Tibial nerve (tissue), 4 donors: ENCODE results near the gene MFSD2A. TPM values are rescaled to one million over a fixed set of nuclear protein-coding genes. Genes with fewer than 3 reads are reported as not detected.

Source experiments
- DNase-seq, 2 donors: peaks; one replicate each; pipeline ENCODE4 v3.0.0-alpha.2; 2019; ENCODE audit warnings: low spot score in 2 of 2
- H3K27ac ChIP-seq, 4 donors: fragments of 200-600 bp; sonication (generic) in 3 of 4; one replicate each; pipeline ENCODE4 v1.5.1; 2017 to 2019; ENCODE audit warnings: mild to moderate bottlenecking in 1 of 4
- H3K27me3 ChIP-seq, 2 donors: fragments of 200-600 bp; sonication (generic) in 1 of 2; one replicate each; pipeline versions ENCODE4 v1.5.1 to v1.6.0; 2017 to 2019
- H3K36me3 ChIP-seq, 3 donors: fragments of 200-600 bp; sonication (generic); one replicate each; pipeline ENCODE4 v1.5.1; 2018 to 2019
- H3K4me1 ChIP-seq, 4 donors: fragments of 200-600 bp; sonication (generic) in 3 of 4; one replicate each; pipeline ENCODE4 v1.5.1; 2017 to 2019
- H3K4me3 ChIP-seq, 4 donors: fragments of 200-600 bp; sonication (generic) in 3 of 4; one replicate each; pipeline ENCODE4 v1.5.1; 2017 to 2019; ENCODE audit warnings: mild to moderate bottlenecking in 1 of 4, moderate library complexity in 1 of 4
- H3K9me3 ChIP-seq, 4 donors: fragments of 200-600 bp; sonication (generic) in 3 of 4; one replicate each; pipeline ENCODE4 v1.5.1; 2017 to 2019
- EP300 ChIP-seq, 2 donors: sonication (generic); formaldehyde crosslinking; IDR thresholded peaks; one replicate each; pipeline ENCODE4 v1.6.1; 2017; ENCODE audit warnings: antibody characterized with exemption in 2 of 2, mild to moderate bottlenecking in 1 of 2
- POLR2A ChIP-seq, 2 donors: fragments of 450-650 bp; IDR thresholded peaks; one replicate each; pipeline ENCODE4 v1.6.1; 2017; ENCODE audit warnings: antibody characterized with exemption in 2 of 2, mild to moderate bottlenecking in 2 of 2, moderate library complexity in 2 of 2
- WGBS, 2 donors: methylation state at CpG; one replicate each; pipeline ENCODE4 v1.1.5; 2018; 5-methylcytosine and 5-hydroxymethylcytosine counted together
- total RNA-seq, 4 donors: library from RNA; depleted of rRNA; stranded (reverse); fragments of >200 nt; gene quantifications; one replicate each; pipeline ENCODE4 v1.1.0, GENCODE V29; 2016
- TF ChIP-seq, protein P1 (sequence below), 5 experiments: fragments of 200-600 bp in 3 of 5; fragments of 450-650 bp in 2 of 5; sonication (generic) in 3 of 5; IDR thresholded peaks; one replicate each; pipeline ENCODE4 v1.5.1; 2016 to 2019; ENCODE audit warnings: antibody characterized with exemption in 5 of 5, mild to moderate bottlenecking in 3 of 5, moderate library complexity in 2 of 5

MFSD2A gene
- total RNA-seq, 4 donors from 2014 or later: 6.0 to 24.3 (median 18.1) TPM

DNA sequence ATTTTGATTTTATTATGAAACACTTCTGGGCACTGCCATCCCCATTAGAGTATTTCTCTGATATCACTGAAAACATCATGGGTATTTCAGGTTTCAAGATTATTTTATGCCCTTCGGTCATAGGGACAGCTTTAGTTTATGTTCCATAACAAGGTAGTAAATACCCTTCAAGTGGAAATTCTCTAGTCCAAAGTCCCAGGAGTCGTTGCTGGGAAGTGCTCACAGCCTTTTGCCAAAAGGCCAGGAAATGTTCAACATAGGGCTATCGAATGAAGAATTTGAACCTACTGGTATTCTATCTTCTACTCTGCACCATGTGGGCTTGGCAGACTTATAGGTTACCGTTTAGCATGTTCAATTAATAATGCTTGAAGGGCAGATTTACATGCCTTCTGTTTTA, 7.7 kb upstream of the MFSD2A start:
- Histone ChIP-seq H3K4me3 (no peak overlapping the region), H3K4me1 (peaks cover 0 to 8% (median 6%) of the 10 kb centered on the region in 4 donors), H3K36me3 (no peaks in the 10 kb centered on the region), H3K27me3 (no peaks in the 10 kb centered on the region), H3K9me3 (no peaks in the 10 kb centered on the region), H3K27ac (no peak overlapping the region)
- no peak for DNase-seq
- no peak for TF ChIP-seq POLR2A (IDR thresholded peaks at IDR 0.05)
- no peak for TF ChIP-seq EP300 (IDR thresholded peaks at IDR 0.05)
- TF ChIP-seq, protein P1, sequence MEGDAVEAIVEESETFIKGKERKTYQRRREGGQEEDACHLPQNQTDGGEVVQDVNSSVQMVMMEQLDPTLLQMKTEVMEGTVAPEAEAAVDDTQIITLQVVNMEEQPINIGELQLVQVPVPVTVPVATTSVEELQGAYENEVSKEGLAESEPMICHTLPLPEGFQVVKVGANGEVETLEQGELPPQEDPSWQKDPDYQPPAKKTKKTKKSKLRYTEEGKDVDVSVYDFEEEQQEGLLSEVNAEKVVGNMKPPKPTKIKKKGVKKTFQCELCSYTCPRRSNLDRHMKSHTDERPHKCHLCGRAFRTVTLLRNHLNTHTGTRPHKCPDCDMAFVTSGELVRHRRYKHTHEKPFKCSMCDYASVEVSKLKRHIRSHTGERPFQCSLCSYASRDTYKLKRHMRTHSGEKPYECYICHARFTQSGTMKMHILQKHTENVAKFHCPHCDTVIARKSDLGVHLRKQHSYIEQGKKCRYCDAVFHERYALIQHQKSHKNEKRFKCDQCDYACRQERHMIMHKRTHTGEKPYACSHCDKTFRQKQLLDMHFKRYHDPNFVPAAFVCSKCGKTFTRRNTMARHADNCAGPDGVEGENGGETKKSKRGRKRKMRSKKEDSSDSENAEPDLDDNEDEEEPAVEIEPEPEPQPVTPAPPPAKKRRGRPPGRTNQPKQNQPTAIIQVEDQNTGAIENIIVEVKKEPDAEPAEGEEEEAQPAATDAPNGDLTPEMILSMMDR (IDR thresholded peaks at IDR 0.05): no peak
- 78 to 82% methylated on average over 4 of the region's 4 CpGs for WGBS, 2 donors

DNA sequence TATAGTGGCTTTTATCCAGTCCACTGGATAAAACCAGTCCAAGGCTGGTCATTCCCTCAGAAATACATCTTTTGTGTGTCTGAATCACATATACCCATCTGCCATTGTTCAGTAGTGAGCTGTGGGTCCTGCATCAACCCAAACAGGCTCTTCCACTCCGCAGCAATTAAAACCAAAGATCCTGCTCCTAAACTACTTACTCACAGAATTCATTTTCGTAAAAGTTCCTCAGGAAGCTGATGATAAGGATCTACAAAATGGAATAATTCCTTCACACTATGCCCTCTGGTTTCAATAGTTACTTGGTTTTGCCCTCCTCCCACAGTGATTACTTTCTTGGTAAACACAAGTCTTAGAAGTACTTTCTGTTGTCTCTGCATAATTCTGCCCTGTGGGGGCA, 5.1 kb upstream of the MFSD2A start:
- H3K27ac ChIP-seq: no peak overlapping the region
- 90 to 97% methylated on average over 2 of the region's 2 CpGs for WGBS, 2 donors
- no peaks in the 10 kb centered on the region for H3K9me3 ChIP-seq
- no peak for TF ChIP-seq EP300 (IDR thresholded peaks at IDR 0.05)
- TF ChIP-seq POLR2A (IDR thresholded peaks at IDR 0.05): no peak
- TF ChIP-seq, protein P1 (IDR thresholded peaks at IDR 0.05): no peak
- H3K27me3 ChIP-seq: no peaks in the 10 kb centered on the region
- no peaks in the 10 kb centered on the region for H3K36me3 ChIP-seq
- H3K4me3 ChIP-seq: no peak overlapping the region
- H3K4me1 ChIP-seq: peaks cover 0 to 34% (median 23%) of the 10 kb centered on the region in 4 donors
- no peak for DNase-seq

DNA sequence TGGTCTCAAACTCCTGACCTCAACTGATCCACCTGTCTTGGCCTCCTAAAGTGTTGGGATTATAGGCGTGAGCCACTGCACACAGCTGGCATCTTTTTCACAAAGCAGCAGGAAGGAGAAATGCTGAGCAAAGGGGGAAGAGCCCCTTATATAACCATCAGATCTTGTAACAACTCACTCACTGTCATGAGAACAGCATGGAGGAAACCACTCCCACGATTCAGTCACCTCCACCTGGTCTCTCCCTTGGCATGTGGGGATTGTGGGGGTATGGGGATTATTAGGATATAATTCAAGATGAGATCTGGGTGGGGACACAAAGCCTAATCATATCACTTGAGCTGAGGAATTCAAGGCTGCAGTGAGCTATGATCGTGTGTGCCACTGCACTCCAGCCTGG, 3.0 kb upstream of the MFSD2A start:
- WGBS, 2 donors: 73 to 76% methylated on average over 3 of the region's 3 CpGs
- Histone ChIP-seq H3K27me3 (no peaks in the 10 kb centered on the region), H3K27ac (peak overlapping the region; percentile 60 to 85 (median 74)), H3K4me1 (peaks cover 0 to 50% (median 37%) of the 10 kb centered on the region in 4 donors), H3K9me3 (no peaks in the 10 kb centered on the region), H3K4me3 (no peak overlapping the region), H3K36me3 (no peaks in the 10 kb centered on the region)
- no peak for DNase-seq
- TF ChIP-seq EP300 (IDR thresholded peaks at IDR 0.05): no peak
- TF ChIP-seq, protein P1 (IDR thresholded peaks at IDR 0.05): no peak
- TF ChIP-seq POLR2A (IDR thresholded peaks at IDR 0.05): no peak

DNA sequence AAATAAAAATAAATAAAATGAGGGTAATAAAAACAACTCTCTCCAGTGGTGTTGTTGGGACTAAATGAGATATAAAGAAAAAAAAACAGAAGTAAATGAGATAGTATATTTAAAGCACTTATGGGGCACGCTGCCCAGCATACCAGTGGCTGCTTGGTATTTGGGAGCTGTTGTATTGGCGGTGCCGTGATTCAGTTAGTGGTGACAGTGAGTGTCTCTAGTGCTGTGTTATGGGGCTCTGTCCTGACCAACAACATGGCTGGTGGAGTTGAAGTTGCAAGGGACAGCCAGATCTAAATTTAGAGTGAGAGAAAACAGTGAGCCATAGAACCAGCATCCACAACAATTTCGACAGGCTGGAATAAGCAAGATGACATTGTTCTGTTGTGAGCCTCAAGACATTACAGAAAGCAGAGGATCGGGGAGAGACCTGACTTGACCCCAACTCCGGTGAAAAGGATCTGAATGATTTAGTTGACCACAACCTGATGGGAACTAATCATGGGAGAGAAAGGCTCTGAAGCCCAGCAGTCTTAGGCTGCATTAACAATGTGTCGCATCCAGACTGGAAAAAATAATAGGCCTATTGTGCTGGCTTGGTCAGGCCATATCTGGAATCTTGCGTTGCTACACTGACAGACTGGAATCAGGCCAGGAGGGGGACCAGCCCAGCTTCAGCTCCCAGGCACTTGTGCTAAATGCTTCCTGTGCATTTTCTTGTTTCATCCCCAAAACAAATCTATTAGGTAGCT, 2.4 kb upstream of the MFSD2A start:
- Histone ChIP-seq H3K27me3 (no peaks in the 10 kb centered on the region), H3K4me1 (peaks cover 0 to 50% (median 37%) of the 10 kb centered on the region in 4 donors), H3K36me3 (no peaks in the 10 kb centered on the region), H3K4me3 (no peak overlapping the region), H3K9me3 (no peaks in the 10 kb centered on the region), H3K27ac (peak overlapping the region; percentile 60 to 85 (median 74))
- WGBS, 2 donors: 31 to 32% methylated on average over 8 of the region's 8 CpGs
- no peak for DNase-seq
- TF ChIP-seq POLR2A (IDR thresholded peaks at IDR 0.05): no peak
- TF ChIP-seq EP300 (IDR thresholded peaks at IDR 0.05): peak in 1 of 2 donors; percentile 48
- TF ChIP-seq, protein P1 (IDR thresholded peaks at IDR 0.05): no peak

DNA sequence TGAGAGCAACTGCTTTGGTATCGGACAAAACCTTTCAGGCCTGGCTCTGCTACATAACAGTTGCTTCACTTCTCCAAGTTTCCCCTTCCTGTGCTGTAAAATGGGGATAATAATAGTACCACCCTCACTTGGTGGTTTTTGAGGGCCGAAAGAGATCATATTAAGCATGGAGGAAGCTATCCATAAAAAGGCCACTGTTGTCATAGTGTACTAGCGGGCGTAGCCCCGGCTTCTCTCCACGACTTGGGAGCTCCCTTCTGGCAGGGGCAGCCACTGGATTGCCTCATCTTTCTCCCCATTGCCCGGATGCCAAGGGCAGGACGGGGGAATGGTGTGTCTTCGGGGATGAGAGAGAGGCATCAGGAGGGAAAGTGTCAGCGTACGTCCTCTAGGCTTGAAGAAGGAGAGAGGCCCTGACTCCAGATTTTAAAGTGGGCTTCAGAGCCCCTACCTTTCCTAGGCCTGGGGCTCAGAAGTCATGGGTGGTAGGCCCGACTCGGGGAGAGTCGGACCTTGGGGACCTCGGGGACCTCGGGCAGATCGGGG, 548 bp upstream of the MFSD2A start:
- Histone ChIP-seq H3K27ac (peak overlapping the region; percentile 63 to 85 (median 74)), H3K4me1 (peaks cover 0 to 50% (median 37%) of the 10 kb centered on the region in 4 donors), H3K9me3 (no peaks in the 10 kb centered on the region), H3K27me3 (no peaks in the 10 kb centered on the region), H3K36me3 (no peaks in the 10 kb centered on the region), H3K4me3 (peak overlapping the region in 3 of 4 donors; percentile 45 to 81 (median 61))
- TF ChIP-seq POLR2A (IDR thresholded peaks at IDR 0.05) (no peak), EP300 (IDR thresholded peaks at IDR 0.05) (no peak)
- TF ChIP-seq, protein P1 (IDR thresholded peaks at IDR 0.05): no peak
- DNase-seq: no peak
- WGBS, 2 donors: 36 to 51% methylated on average over 14 to 17 of the region's 17 CpGs
